HG03342 (cell line): ENCODE results near the gene SMURF1.

ENCODE experiments used
- ATAC-seq: cut with Tn5 transposase; IDR thresholded peaks from one replicate; pipeline ENCODE4 v1.9.1; 2021; ENCODE audit warnings: mild to moderate bottlenecking, moderate library complexity; ENCODE audit not compliant: unreplicated experiment

SMURF1 gene

GRCh38 chr7:99098824-99099498 is 44.9 kb downstream of the SMURF1 start:
- ATAC-seq: no peak

- ATAC-seq: no peak
Observed at GRCh38 chr7:99098286-99098823, 45.6 kb downstream of the SMURF1 start.

- no peak for ATAC-seq
Observed at GRCh38 chr7:99097730-99098129, 46.2 kb downstream of the SMURF1 start.

GRCh38 chr7:99096124-99096887 is 47.6 kb downstream of the SMURF1 start:
- no peak for ATAC-seq

- no peak for ATAC-seq
Observed at GRCh38 chr7:99095698-99096097, 48.2 kb downstream of the SMURF1 start.

GRCh38 chr7:99094401-99094800 is 49.5 kb downstream of the SMURF1 start:
- ATAC-seq: no peak

GRCh38 chr7:99092064-99092720 is 51.7 kb downstream of the SMURF1 start:
- no peak for ATAC-seq

- ATAC-seq: no peak
Observed at GRCh38 chr7:99090771-99091542, 53.0 kb downstream of the SMURF1 start.

- no peak for ATAC-seq
Observed at GRCh38 chr7:99089914-99090629, 53.8 kb downstream of the SMURF1 start.

GRCh38 chr7:99086944-99087343 is 57.0 kb downstream of the SMURF1 start:
- no peak for ATAC-seq

GRCh38 chr7:99086532-99086931 is 57.4 kb downstream of the SMURF1 start:
- ATAC-seq: no peak

GRCh38 chr7:99083733-99084132 is 60.2 kb downstream of the SMURF1 start:
- no peak for ATAC-seq

GRCh38 chr7:99083068-99083651 is 60.7 kb downstream of the SMURF1 start:
- no peak for ATAC-seq

- no peak for ATAC-seq
Observed at GRCh38 chr7:99080679-99081078, 63.2 kb downstream of the SMURF1 start.

GRCh38 chr7:99079104-99079503 is 64.8 kb downstream of the SMURF1 start:
- ATAC-seq: no peak

GRCh38 chr7:99078416-99078815 is 65.5 kb downstream of the SMURF1 start:
- no peak for ATAC-seq

GRCh38 chr7:99076615-99077014 is 67.3 kb downstream of the SMURF1 start:
- no peak for ATAC-seq

- no peak for ATAC-seq
Observed at GRCh38 chr7:99073839-99074446, 70.0 kb downstream of the SMURF1 start.

- ATAC-seq: no peak
Observed at GRCh38 chr7:99072126-99072525, 71.8 kb downstream of the SMURF1 start.
